GM13977 (cell line): ENCODE data around the gene PRMT5.
"Not testable (repeated sequence)": the region's sequence is repeated elsewhere in the genome, so short reads cannot be mapped to it uniquely, and the experiment has no call there.

ENCODE experiments used
- DNase-seq: peaks from one replicate; pipeline ENCODE4 v3.0.0; 2012; ENCODE audit warnings: low spot score
- in situ Hi-C: fragments of 300-500 bp; cut with MboI; formaldehyde crosslinking; loops from one replicate; pipeline ENCODE4 v1.12.0; 2022; ENCODE audit warnings: low sequenced_read_pairs, low pct_unique_long_range_greater_than_20kb, mixed read lengths, inconsistent platforms; ENCODE audit not compliant: unreplicated experiment
- TF ChIP-seq, protein P1 (sequence below): IDR thresholded peaks from 2 replicates; pipeline ENCODE4 v1.5.1; 2012; ENCODE audit warnings: mild to moderate bottlenecking, control low read depth; ENCODE audit not compliant: insufficient read depth; ENCODE audit errors: extremely low read depth, missing control alignments

The PRMT5 gene

DNA sequence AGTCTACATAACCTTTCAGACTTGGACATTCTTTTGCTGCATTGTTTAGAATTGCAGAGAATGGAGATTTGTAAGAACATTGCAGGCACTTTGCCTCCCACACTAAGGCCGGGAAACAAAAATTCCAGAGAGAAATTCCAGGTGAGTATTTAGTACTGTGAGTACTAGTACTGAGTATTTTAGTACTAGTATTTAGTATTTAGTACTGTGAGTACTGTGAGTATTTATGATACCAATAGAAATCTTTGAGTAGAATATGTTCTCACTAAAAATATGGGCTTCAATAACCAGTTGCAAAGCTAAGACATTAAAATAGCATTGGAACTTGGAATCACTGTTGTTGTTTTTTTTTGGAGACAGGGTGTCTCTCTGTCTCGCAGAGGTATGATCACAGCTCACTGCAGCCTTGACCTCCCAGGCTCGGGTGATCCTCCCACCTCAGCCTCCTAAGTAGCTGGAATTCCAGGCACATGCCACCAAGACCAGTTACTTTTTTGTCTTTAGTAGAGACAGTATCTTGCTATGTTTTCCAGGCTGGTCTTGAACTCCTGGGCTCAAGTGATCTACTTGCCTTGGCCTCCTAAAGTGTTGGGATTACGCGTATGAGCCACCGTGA lies 33.0 kb upstream of the PRMT5 start:
- DNase-seq = no peak
- TF ChIP-seq, protein P1, sequence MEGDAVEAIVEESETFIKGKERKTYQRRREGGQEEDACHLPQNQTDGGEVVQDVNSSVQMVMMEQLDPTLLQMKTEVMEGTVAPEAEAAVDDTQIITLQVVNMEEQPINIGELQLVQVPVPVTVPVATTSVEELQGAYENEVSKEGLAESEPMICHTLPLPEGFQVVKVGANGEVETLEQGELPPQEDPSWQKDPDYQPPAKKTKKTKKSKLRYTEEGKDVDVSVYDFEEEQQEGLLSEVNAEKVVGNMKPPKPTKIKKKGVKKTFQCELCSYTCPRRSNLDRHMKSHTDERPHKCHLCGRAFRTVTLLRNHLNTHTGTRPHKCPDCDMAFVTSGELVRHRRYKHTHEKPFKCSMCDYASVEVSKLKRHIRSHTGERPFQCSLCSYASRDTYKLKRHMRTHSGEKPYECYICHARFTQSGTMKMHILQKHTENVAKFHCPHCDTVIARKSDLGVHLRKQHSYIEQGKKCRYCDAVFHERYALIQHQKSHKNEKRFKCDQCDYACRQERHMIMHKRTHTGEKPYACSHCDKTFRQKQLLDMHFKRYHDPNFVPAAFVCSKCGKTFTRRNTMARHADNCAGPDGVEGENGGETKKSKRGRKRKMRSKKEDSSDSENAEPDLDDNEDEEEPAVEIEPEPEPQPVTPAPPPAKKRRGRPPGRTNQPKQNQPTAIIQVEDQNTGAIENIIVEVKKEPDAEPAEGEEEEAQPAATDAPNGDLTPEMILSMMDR = no peak
- in situ Hi-C loops = no loop called here

DNA sequence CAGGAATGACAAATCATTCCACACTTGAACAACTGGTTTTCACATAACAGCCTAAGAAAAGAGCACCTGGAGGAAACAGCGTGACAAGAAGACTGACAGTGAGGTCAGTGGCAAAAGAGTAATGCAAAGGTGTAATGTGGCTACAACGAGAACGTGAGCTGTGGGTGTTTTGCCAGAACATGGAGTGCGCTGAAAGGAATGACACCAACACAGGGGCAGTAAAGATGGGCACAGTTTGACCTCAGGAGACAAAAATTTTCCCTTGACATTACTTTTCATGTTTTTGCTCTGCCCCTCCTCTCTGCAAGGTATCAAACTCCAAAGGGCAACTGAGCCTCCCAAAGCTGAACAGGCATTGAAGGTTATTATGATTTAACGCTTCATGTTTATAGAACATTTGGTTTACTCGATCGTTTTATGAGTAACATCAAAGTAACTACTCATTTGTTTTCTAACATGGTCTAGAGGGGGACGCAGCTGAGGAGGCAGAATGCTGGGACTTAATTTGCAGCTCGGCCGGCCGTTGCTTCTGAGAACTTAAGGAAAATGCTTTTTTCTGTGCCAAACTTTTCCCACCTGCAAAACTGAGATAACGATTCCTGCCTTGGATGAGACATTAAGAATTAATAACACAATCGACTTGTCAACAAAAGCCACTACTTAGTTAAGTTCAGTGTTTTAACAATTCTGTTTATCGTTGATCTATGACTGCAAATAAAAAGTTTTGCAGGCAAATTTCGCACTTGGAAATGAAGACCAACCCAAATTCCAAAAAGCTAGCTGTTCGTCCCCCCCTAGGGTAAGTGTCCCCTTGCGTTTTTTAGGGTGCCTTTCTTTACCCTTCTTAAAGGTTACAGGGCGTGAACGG lies 26.8 kb upstream of the PRMT5 start:
- TF ChIP-seq, protein P1 = no peak
- in situ Hi-C loops = no loop called here
- DNase-seq = no peak

DNA sequence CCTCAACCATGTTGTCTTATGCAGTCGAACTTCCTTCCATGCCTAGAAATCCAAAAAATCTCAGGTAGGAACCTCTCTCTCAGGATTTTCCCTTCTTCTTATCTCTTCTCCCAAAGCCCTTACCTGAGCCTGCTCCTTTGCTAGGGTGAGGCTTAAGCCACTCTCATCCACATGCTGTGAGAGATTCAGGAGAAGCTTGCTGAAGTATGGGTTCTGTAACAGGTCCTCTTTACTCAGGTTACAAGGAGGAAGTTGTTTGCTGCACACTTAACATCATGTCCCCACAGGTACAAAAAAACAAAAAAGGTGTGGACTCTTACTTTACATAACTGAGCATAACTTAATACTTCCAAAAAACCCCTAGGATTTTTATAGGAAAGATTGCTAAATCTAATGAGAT lies 23.2 kb upstream of the PRMT5 start:
- in situ Hi-C loops = no loop called here
- DNase-seq = no peak

DNA sequence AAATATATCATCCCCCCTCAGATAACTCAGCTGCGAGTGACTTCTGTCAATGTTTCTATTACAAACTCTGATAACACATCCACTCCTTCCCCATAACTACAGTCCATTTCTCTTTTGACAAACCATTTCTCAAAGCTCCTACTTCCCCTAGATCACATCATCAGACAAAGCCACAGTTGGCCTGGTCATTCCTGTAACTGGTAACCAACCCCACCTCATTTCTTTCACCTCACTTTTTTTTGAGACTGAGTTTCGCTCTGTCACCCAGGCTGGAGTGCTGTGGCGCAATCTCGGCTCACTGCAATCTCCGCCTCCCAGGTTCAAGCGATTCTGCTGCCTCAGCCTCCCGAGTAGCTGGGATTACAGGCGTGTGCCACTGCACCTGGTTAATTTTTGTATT lies 22.6 kb upstream of the PRMT5 start:
- DNase-seq, in situ Hi-C loops: not testable (repeated sequence)

More for the DNA sequence above, 23.2 kb upstream of the PRMT5 start:
- TF ChIP-seq, protein P1 = no peak

DNA sequence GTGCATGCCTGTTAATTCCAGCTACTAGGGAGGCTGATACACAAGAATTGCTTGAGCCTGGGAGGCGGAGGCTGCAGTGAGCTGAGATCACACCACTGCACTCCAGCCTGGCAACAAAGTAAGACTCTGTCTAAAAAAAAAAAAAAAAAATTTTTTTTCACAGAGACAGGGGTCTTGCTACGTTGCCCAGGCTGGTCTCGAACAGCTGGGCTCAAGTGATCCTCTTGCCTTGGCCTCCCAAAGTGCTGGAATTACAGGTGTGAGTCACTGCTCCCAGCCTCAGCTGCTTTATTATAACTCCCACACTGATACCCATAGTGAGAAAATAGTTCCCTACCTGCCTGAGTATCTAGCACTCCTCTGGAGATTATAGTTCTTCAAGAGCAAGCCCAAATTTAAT lies 16.5 kb upstream of the PRMT5 start:
- TF ChIP-seq, protein P1 = no peak
- in situ Hi-C loops = no loop called here
- no peak for DNase-seq

DNA sequence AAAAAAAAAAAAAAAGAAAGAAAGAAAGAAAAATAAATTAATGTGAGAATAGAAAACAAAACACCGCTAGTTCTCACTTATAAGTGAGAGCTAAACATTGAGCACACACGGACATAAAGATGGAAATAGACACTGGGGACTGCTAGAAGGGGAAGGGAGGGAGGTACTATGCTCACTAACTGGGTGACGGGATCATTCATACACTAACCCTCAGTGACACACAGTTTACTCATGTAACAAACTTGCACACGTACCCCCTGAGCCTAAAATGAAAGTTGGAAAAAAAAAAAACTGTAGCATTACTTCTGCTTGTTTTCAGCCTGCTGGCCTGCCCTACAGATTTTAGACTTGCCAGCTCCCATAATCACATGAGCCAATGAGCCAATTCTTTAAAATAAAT lies 10.5 kb upstream of the PRMT5 start:
- TF ChIP-seq, protein P1 = no peak
- DNase-seq = no peak
- in situ Hi-C loops = no loop called here

DNA sequence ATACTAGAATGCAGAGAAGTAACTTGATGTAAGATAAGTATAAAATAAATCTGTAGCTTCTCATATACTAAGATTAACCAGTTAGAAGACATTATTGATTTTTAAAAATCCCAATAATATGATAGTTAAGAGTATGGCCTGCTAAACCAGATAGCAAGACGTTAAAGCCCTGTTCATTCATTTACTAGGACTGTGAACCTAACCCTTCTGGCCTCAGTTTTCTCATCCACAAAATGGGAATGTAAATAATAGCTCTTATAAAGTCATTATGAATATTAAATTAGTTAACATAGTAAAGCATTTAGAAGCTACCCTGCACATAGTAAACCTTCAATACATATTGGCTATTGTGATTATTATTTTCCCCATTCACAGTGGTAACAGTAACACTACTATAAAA lies 6.0 kb upstream of the PRMT5 start:
- in situ Hi-C loops = no loop called here
- DNase-seq = no peak
- TF ChIP-seq, protein P1 = no peak
